Endodermal cell (in vitro differentiated cells): ENCODE results near the gene HSF4. TPM values are rescaled to one million over a fixed set of nuclear protein-coding genes. Genes with fewer than 3 reads are reported as not detected.

Source experiments
- DNase-seq: peaks from one replicate; pipeline ENCODE4 v3.0.0-alpha.2; 2017
- H3K27ac ChIP-seq: 2 replicates; pipeline ENCODE4 v1.5.1; 2013; ENCODE audit warnings: mild to moderate bottlenecking, low read depth, low read length, moderate library complexity
- H3K27me3 ChIP-seq: 2 replicates; pipeline ENCODE4 v1.6.1; 2013; ENCODE audit warnings: mild to moderate bottlenecking, low read length, moderate library complexity; ENCODE audit not compliant: insufficient read depth, control insufficient read depth, poor library complexity, severe bottlenecking
- H3K36me3 ChIP-seq: 2 replicates; pipeline ENCODE4 v1.7.0; 2013; ENCODE audit warnings: mild to moderate bottlenecking, low read length, moderate library complexity; ENCODE audit not compliant: control insufficient read depth, insufficient read depth
- H3K4me1 ChIP-seq: one replicate; pipeline ENCODE4 v1.7.0; 2013; ENCODE audit warnings: low read length; ENCODE audit not compliant: control insufficient read depth, insufficient read depth
- H3K4me3 ChIP-seq: 2 replicates; pipeline ENCODE4 v1.5.1; 2013; ENCODE audit warnings: mild to moderate bottlenecking, low read length, moderate library complexity
- H3K9ac ChIP-seq: 2 replicates; pipeline ENCODE4 v1.6.1; 2013; ENCODE audit warnings: mild to moderate bottlenecking, low read length, moderate library complexity; ENCODE audit not compliant: poor library complexity, severe bottlenecking; ENCODE audit errors: extremely low read depth
- H3K9me3 ChIP-seq: 2 replicates; pipeline ENCODE4 v1.6.1; 2013; ENCODE audit warnings: mild to moderate bottlenecking, low read length, moderate library complexity; ENCODE audit not compliant: control insufficient read depth
- H3K27ac Mint-ChIP-seq: 2 replicates; pipeline ENCODE4 v1.8.0; 2020; ENCODE audit warnings: mixed read lengths
- H3K27me3 Mint-ChIP-seq: 2 replicates; pipeline ENCODE4 v1.8.0; 2021; ENCODE audit warnings: mild to moderate bottlenecking, mixed read lengths; ENCODE audit not compliant: insufficient read depth
- H3K36me3 Mint-ChIP-seq: 2 replicates; pipeline ENCODE4 v1.8.0; 2020; ENCODE audit warnings: low read depth, mixed read lengths
- H3K4me1 Mint-ChIP-seq: 2 replicates; pipeline ENCODE4 v1.8.0; 2020; ENCODE audit warnings: mixed read lengths
- H3K4me3 Mint-ChIP-seq: 2 replicates; pipeline ENCODE4 v1.8.0; 2020; ENCODE audit warnings: mild to moderate bottlenecking, moderate library complexity, mixed read lengths
- H3K9me3 Mint-ChIP-seq: 2 replicates; pipeline ENCODE4 v1.8.0; 2020; ENCODE audit warnings: mild to moderate bottlenecking, mixed read lengths
- CTCF ChIP-seq: fragments of 200-600 bp; sonication (generic); conservative IDR thresholded peaks from 2 replicates; pipeline ENCODE4 v1.5.0; 2021; ENCODE audit warnings: antibody characterized with exemption, mild to moderate bottlenecking
- WGBS, 2 experiments: methylation state at CpG; one replicate each; pipeline versions ENCODE4 v1.1.5 to v1.1.7; 2013; ENCODE audit warnings: missing lambda C conversion rate in 2 of 2, mixed read lengths in 1 of 2; ENCODE audit not compliant: insufficient coverage in 1 of 2, insufficient read length in 1 of 2; 5-methylcytosine and 5-hydroxymethylcytosine counted together
- total RNA-seq, 2 donors: library from RNA; stranded (reverse); fragmentation: NEBNext Ultra II Directional in 1 of 2; extraction: Animal tissue kit (Norgen Biotek cat#: 25700) in 1 of 2; gene quantifications; 2 replicates in 1 of 2; 3 replicates in 1 of 2; pipeline ENCODE4 v1.2.1, GENCODE V29; 2021

The HSF4 gene
- total RNA-seq, 2 donors from 2014 or later = 2.0 to 6.8 TPM

- Histone ChIP-seq H3K27ac (no peak overlapping the region), H3K9me3 (no peaks in the 10 kb centered on the region), H3K4me1 (peaks cover 5% of the 10 kb centered on the region), H3K36me3 (peaks cover 11% of the 10 kb centered on the region), H3K9ac (no peak overlapping the region), H3K27me3 (no peaks in the 10 kb centered on the region), H3K4me3 (no peak overlapping the region)
- no peak for TF ChIP-seq CTCF
- no peak overlapping the region for H3K4me3 Mint-ChIP-seq
- peaks cover 8% of the 10 kb centered on the region for H3K4me1 Mint-ChIP-seq
- peaks cover 4% of the 10 kb centered on the region for H3K36me3 Mint-ChIP-seq
- no peak overlapping the region for H3K27ac Mint-ChIP-seq
- no peaks in the 10 kb centered on the region for H3K9me3 Mint-ChIP-seq
- peaks cover 14% of the 10 kb centered on the region for H3K27me3 Mint-ChIP-seq
- WGBS, 2 experiments = 87 to 89% methylated on average over 15 to 21 of the region's 21 CpGs
- no peak for DNase-seq
Measured at GRCh38 chr16:67207249-67208091, 42.9 kb downstream of the HSF4 start.

GRCh38 chr16:67208154-67208896 lies 43.8 kb downstream of the HSF4 start:
- H3K9me3 ChIP-seq = no peaks in the 10 kb centered on the region
- no peaks in the 10 kb centered on the region for H3K27me3 ChIP-seq
- DNase-seq = no peak
- peaks cover 11% of the 10 kb centered on the region for H3K36me3 ChIP-seq
- H3K27ac ChIP-seq = no peak overlapping the region
- TF ChIP-seq CTCF = no peak
- no peak overlapping the region for H3K9ac ChIP-seq
- H3K9me3 Mint-ChIP-seq = no peaks in the 10 kb centered on the region
- no peak overlapping the region for H3K27ac Mint-ChIP-seq
- no peak overlapping the region for H3K4me3 ChIP-seq
- WGBS, 2 experiments = 93 to 94% methylated on average over 6 to 11 of the region's 11 CpGs
- H3K27me3 Mint-ChIP-seq = peaks cover 20% of the 10 kb centered on the region
- no peak overlapping the region for H3K4me3 Mint-ChIP-seq
- peaks cover 4% of the 10 kb centered on the region for H3K36me3 Mint-ChIP-seq
- peaks cover 5% of the 10 kb centered on the region for H3K4me1 ChIP-seq
- H3K4me1 Mint-ChIP-seq = peaks cover 8% of the 10 kb centered on the region

- Mint-ChIP-seq H3K27ac (no peak overlapping the region), H3K36me3 (no peaks in the 10 kb centered on the region), H3K4me3 (no peak overlapping the region), H3K27me3 (peaks cover 28% of the 10 kb centered on the region), H3K9me3 (no peaks in the 10 kb centered on the region), H3K4me1 (peaks cover 8% of the 10 kb centered on the region)
- no peak for TF ChIP-seq CTCF
- H3K27me3 ChIP-seq = no peaks in the 10 kb centered on the region
- WGBS, 2 experiments = 87 to 89% methylated on average over 4 to 8 of the region's 8 CpGs
- no peak overlapping the region for H3K4me3 ChIP-seq
- H3K27ac ChIP-seq = no peak overlapping the region
- peaks cover 5% of the 10 kb centered on the region for H3K4me1 ChIP-seq
- no peak for DNase-seq
- H3K9ac ChIP-seq = no peak overlapping the region
- peaks cover 4% of the 10 kb centered on the region for H3K36me3 ChIP-seq
- H3K9me3 ChIP-seq = no peaks in the 10 kb centered on the region
Measured at GRCh38 chr16:67209565-67209964, 45.0 kb downstream of the HSF4 start.
